Ovary (tissue), 3 donors: Measurements from ENCODE around the gene ZNF81.

ENCODE experiments used
- CTCF ChIP-seq, 3 donors: fragments of 450-650 bp in 2 of 3; fragments of 200-600 bp in 1 of 3; IDR thresholded peaks; one replicate each; pipeline versions ENCODE4 v1.5.1 to v1.8.0; 2016 to 2022; ENCODE audit warnings: antibody characterized with exemption in 3 of 3, mild to moderate bottlenecking in 1 of 3
- POLR2A ChIP-seq: fragments of 450-650 bp; IDR thresholded peaks from one replicate; pipeline ENCODE4 v1.6.1; 2017; ENCODE audit warnings: antibody characterized with exemption, mild to moderate bottlenecking, moderate library complexity
- donor health status: DM: no; HTN: no; CAD: no.

GRCh38 chrX:47902161-47902560, 65.5 kb downstream of the ZNF81 start:
- TF ChIP-seq POLR2A (no peak), CTCF (IDR thresholded peaks at IDR 0.05) (no peak)
